Measurements from ENCODE around the gene TM9SF4.

DNA sequence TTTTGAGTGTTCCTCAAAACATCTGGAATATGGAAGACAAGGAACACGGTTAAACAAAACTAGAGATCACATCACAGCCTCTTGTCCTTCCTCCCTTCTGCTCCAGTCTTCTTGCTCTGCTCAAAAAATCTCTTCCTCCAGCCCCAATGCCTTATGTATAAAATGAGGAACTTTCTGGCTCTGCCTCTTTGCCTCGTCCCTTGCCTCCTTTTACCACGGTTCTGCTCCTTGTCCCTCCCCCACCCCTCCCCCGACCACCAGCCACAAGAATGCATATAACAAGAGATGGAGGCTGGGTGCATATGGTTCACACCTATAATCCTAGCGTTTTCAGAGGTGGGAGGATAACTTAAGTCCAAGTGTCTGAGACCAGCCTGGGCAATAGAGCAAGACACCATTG is 54.4 kb downstream of the TM9SF4 start:
- TF ChIP-seq POLR2AphosphoS5 (IDR thresholded peaks at IDR 0.05) (no peak), POLR2A (IDR thresholded peaks at IDR 0.05) (no peak), EP300 (IDR thresholded peaks at IDR 0.05; ENCODE audit: low read depth) (no peak)
- TF ChIP-seq, protein P1, sequence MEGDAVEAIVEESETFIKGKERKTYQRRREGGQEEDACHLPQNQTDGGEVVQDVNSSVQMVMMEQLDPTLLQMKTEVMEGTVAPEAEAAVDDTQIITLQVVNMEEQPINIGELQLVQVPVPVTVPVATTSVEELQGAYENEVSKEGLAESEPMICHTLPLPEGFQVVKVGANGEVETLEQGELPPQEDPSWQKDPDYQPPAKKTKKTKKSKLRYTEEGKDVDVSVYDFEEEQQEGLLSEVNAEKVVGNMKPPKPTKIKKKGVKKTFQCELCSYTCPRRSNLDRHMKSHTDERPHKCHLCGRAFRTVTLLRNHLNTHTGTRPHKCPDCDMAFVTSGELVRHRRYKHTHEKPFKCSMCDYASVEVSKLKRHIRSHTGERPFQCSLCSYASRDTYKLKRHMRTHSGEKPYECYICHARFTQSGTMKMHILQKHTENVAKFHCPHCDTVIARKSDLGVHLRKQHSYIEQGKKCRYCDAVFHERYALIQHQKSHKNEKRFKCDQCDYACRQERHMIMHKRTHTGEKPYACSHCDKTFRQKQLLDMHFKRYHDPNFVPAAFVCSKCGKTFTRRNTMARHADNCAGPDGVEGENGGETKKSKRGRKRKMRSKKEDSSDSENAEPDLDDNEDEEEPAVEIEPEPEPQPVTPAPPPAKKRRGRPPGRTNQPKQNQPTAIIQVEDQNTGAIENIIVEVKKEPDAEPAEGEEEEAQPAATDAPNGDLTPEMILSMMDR (IDR thresholded peaks at IDR 0.05) = no peak

All from transverse colon (tissue), 4 donors.